Measurements from ENCODE around the gene CYBA. TPM values are rescaled to one million over a fixed set of nuclear protein-coding genes. Genes with fewer than 3 reads are reported as not detected.
A peak's percentile ranks its signal among the peaks of the same experiment; 100 is the strongest.

Gene CYBA
- total and polyA plus RNA-seq, 2 of the 13 experiments (the other 11 are each of a cell fraction or from before 2014, with no cell fraction given), result 196 to 250 TPM

GRCh38 chr16:88650749-88651275 lies at the start of gene CYBA (continued):
- TF ChIP-seq ETS1 (CRISPR knock-in tag; IDR thresholded peaks at IDR 0.05) (peak; percentile 66; the same call in 1 of the 2 replicates), ZNF276 (CRISPR knock-in tag; IDR thresholded peaks at IDR 0.05; ENCODE audit: low read depth) (no peak), ZZZ3 (CRISPR knock-in tag; IDR thresholded peaks at IDR 0.05; ENCODE audit: borderline replicate concordance) (no peak), PITX1 (CRISPR knock-in tag; IDR thresholded peaks at IDR 0.05) (peak; percentile 43; the same call in 1 of the 2 replicates), GZF1 (CRISPR knock-in tag; IDR thresholded peaks at IDR 0.05) (peak; percentile 29; the same call in 1 of the 2 replicates), TIGD3 (CRISPR knock-in tag; IDR thresholded peaks at IDR 0.05; ENCODE audit: borderline replicate concordance) (peak; percentile 54; the same call in 1 of the 2 replicates), PRDM15 (CRISPR knock-in tag; IDR thresholded peaks at IDR 0.05) (no peak), ZBTB42 (CRISPR knock-in tag; IDR thresholded peaks at IDR 0.05) (peak; percentile 11; the same call in 1 of the 2 replicates), THAP9 (CRISPR knock-in tag; IDR thresholded peaks at IDR 0.05; ENCODE audit: borderline replicate concordance) (no peak), ZNF207 (IDR thresholded peaks at IDR 0.05; ENCODE audit: borderline replicate concordance) (no peak), ZNF816 (CRISPR knock-in tag; IDR thresholded peaks at IDR 0.05; ENCODE audit: borderline replicate concordance) (no peak), NCOR1 (IDR thresholded peaks at IDR 0.05; ENCODE audit: borderline replicate concordance, low read length) (no peak), ZNF430 (CRISPR knock-in tag; IDR thresholded peaks at IDR 0.05) (peak; percentile 93), HNRNPK (IDR thresholded peaks at IDR 0.05; ENCODE audit: low read depth, low read length, poor library complexity, severe bottlenecking) (peak; percentile 87), MZF1 (CRISPR knock-in tag; IDR thresholded peaks at IDR 0.05; ENCODE audit: borderline replicate concordance) (no peak), MXD1 (CRISPR knock-in tag; IDR thresholded peaks at IDR 0.05) (peak; percentile 82), RFX5 (IDR thresholded peaks at IDR 0.05; ENCODE audit: low read depth, low read length) (no peak)
